ENCODE results near the gene COQ8A. TPM values are rescaled to one million over a fixed set of nuclear protein-coding genes. Genes with fewer than 3 reads are reported as not detected.

The COQ8A gene
- total and polyA plus RNA-seq, 2 experiments from 2014 or later = 8.3 to 8.7 TPM

- WGBS, 2 experiments (ENCODE audit: low coverage in 1 of 2, low lambda C conversion rate in 2 of 2, missing lambda C conversion rate in 2 of 2) = 76 to 79% methylated on average over 12 of the region's 12 CpGs
- TF ChIP-seq EZH2 (IDR thresholded peaks at IDR 0.05; ENCODE audit: insufficient read depth, poor library complexity, severe bottlenecking) (no peak), EZH2phosphoT487 (IDR thresholded peaks at IDR 0.05; ENCODE audit: insufficient read depth, low read depth) (no peak)
- H3K4me1 ChIP-seq (ENCODE audit: insufficient read depth) = no peaks in the 10 kb centered on the region
- H3K36me3 ChIP-seq (ENCODE audit: low read depth) = no peaks in the 10 kb centered on the region
- H3K4me3 ChIP-seq = no peak overlapping the region
- no peak overlapping the region for H2AFZ ChIP-seq
- no peak overlapping the region for H3K9ac ChIP-seq
- no peak for DNase-seq
- no peaks in the 10 kb centered on the region for H3F3A ChIP-seq (ENCODE audit: insufficient read depth)
- no peaks in the 10 kb centered on the region for H3K9me3 ChIP-seq (ENCODE audit: low read depth)
- no peaks in the 10 kb centered on the region for H3K27me3 ChIP-seq (replicated peaks; ENCODE audit: insufficient read depth)
- in situ Hi-C loops (cut with MboI) = no loop called here
- no peak overlapping the region for H3K4me2 ChIP-seq (ENCODE audit: unreplicated experiment)
- H4K20me1 ChIP-seq (ENCODE audit: insufficient read depth) = no peaks in the 10 kb centered on the region
- no peaks in the 10 kb centered on the region for H3K9me2 ChIP-seq (ENCODE audit: insufficient read depth)
- H3K27ac ChIP-seq = no peak overlapping the region
- H3K79me2 ChIP-seq (ENCODE audit: insufficient read depth) = no peaks in the 10 kb centered on the region
Observed at GRCh38 chr1:226951286-226952117, 11.4 kb downstream of the COQ8A start.

- no peak overlapping the region for H3K27ac ChIP-seq
- no peaks in the 10 kb centered on the region for H3K79me2 ChIP-seq (ENCODE audit: insufficient read depth)
- no peaks in the 10 kb centered on the region for H3K9me2 ChIP-seq (ENCODE audit: insufficient read depth)
- H2AFZ ChIP-seq = no peak overlapping the region
- TF ChIP-seq EZH2 (IDR thresholded peaks at IDR 0.05; ENCODE audit: insufficient read depth, poor library complexity, severe bottlenecking) (no peak), EZH2phosphoT487 (IDR thresholded peaks at IDR 0.05; ENCODE audit: insufficient read depth, low read depth) (no peak)
- H3K27me3 ChIP-seq (replicated peaks; ENCODE audit: insufficient read depth) = no peaks in the 10 kb centered on the region
- no peaks in the 10 kb centered on the region for H3K36me3 ChIP-seq (ENCODE audit: low read depth)
- no peak overlapping the region for H3K9ac ChIP-seq
- H3K4me1 ChIP-seq (ENCODE audit: insufficient read depth) = no peaks in the 10 kb centered on the region
- no peak overlapping the region for H3K4me3 ChIP-seq
- H3K4me2 ChIP-seq (ENCODE audit: unreplicated experiment) = no peak overlapping the region
- H4K20me1 ChIP-seq (ENCODE audit: insufficient read depth) = no peaks in the 10 kb centered on the region
- no peaks in the 10 kb centered on the region for H3K9me3 ChIP-seq (ENCODE audit: low read depth)
- in situ Hi-C loops (cut with MboI) = no loop called here
- H3F3A ChIP-seq (ENCODE audit: insufficient read depth) = no peaks in the 10 kb centered on the region
- DNase-seq = no peak
- 91 to 96% methylated on average over 3 of the region's 3 CpGs for WGBS, 2 experiments (ENCODE audit: low coverage in 1 of 2, low lambda C conversion rate in 2 of 2, missing lambda C conversion rate in 2 of 2)
Observed at GRCh38 chr1:226952118-226952441, 12.0 kb downstream of the COQ8A start.

- DNase-seq = no peak
- Histone ChIP-seq H3K9ac (no peak overlapping the region), H3K27ac (no peak overlapping the region), H3K9me2 (ENCODE audit: insufficient read depth) (no peaks in the 10 kb centered on the region), H3K4me2 (ENCODE audit: unreplicated experiment) (no peak overlapping the region), H2AFZ (no peak overlapping the region), H3K9me3 (ENCODE audit: low read depth) (no peaks in the 10 kb centered on the region), H3K4me1 (ENCODE audit: insufficient read depth) (no peaks in the 10 kb centered on the region), H3F3A (ENCODE audit: insufficient read depth) (no peaks in the 10 kb centered on the region), H3K36me3 (ENCODE audit: low read depth) (no peaks in the 10 kb centered on the region), H3K79me2 (ENCODE audit: insufficient read depth) (no peaks in the 10 kb centered on the region), H3K27me3 (replicated peaks; ENCODE audit: insufficient read depth) (no peaks in the 10 kb centered on the region), H3K4me3 (no peak overlapping the region), H4K20me1 (ENCODE audit: insufficient read depth) (no peaks in the 10 kb centered on the region)
- TF ChIP-seq EZH2phosphoT487 (IDR thresholded peaks at IDR 0.05; ENCODE audit: insufficient read depth, low read depth) (no peak), EZH2 (IDR thresholded peaks at IDR 0.05; ENCODE audit: insufficient read depth, poor library complexity, severe bottlenecking) (no peak)
- in situ Hi-C loops (cut with MboI) = no loop called here
- 93% methylated on average over 11 of the region's 11 CpGs for WGBS, 2 experiments (ENCODE audit: low coverage in 1 of 2, low lambda C conversion rate in 2 of 2, missing lambda C conversion rate in 2 of 2)
Observed at GRCh38 chr1:226953175-226953800, 13.2 kb downstream of the COQ8A start.

DNA sequence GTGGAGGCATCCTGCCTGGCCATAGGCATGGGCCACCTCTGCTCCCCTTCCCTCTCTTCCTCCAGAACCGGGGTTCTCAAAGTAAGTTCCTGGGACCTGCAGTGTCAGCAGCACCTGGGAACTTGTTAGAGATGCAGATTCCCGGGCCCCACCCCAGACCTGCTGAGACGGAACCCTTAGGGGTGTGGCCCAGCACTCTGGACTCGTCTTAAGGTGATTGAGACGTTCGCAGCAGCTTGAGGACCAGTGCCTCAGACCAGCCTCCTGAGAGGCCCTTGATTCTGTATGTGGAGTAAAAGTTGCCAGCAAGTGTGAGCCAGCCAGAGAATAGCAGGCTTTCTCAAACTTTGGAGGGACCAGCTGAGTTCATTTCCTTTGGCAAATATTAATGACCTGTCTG is 14.2 kb downstream of the COQ8A start:
- Histone ChIP-seq H3K27me3 (replicated peaks; ENCODE audit: insufficient read depth) (no peaks in the 10 kb centered on the region), H3K27ac (no peak overlapping the region), H3K36me3 (ENCODE audit: low read depth) (no peaks in the 10 kb centered on the region), H3K9me3 (ENCODE audit: low read depth) (no peaks in the 10 kb centered on the region), H3K9ac (no peak overlapping the region), H3K79me2 (ENCODE audit: insufficient read depth) (no peaks in the 10 kb centered on the region), H3K4me3 (no peak overlapping the region), H3F3A (ENCODE audit: insufficient read depth) (no peaks in the 10 kb centered on the region), H3K9me2 (ENCODE audit: insufficient read depth) (no peaks in the 10 kb centered on the region), H2AFZ (no peak overlapping the region), H3K4me2 (ENCODE audit: unreplicated experiment) (no peak overlapping the region), H4K20me1 (ENCODE audit: insufficient read depth) (no peaks in the 10 kb centered on the region), H3K4me1 (ENCODE audit: insufficient read depth) (no peaks in the 10 kb centered on the region)
- DNase-seq = no peak
- WGBS, 2 experiments (ENCODE audit: low coverage in 1 of 2, low lambda C conversion rate in 2 of 2, missing lambda C conversion rate in 2 of 2) = 78 to 84% methylated on average over 6 of the region's 6 CpGs
- in situ Hi-C loops (cut with MboI) = no loop called here
- TF ChIP-seq EZH2phosphoT487 (IDR thresholded peaks at IDR 0.05; ENCODE audit: insufficient read depth, low read depth) = no peak
- no peak for TF ChIP-seq EZH2 (IDR thresholded peaks at IDR 0.05; ENCODE audit: insufficient read depth, poor library complexity, severe bottlenecking)
